ENCODE measurements around the gene FUNDC1. TPM values are rescaled to one million over a fixed set of nuclear protein-coding genes. Genes with fewer than 3 reads are reported as not detected.

The FUNDC1 gene
- total RNA-seq, 1 experiment from 2014 or later = 20.9 TPM

GRCh38 chrX:44489515-44489914, 53.1 kb downstream of the FUNDC1 start:
- TF ChIP-seq CTCF (conservative IDR thresholded peaks at IDR 0.05) = no peak
- H2BK5ac ChIP-seq (ENCODE audit: insufficient read length, low read length) = no peak overlapping the region
- Mint-ChIP-seq H3K4me1 (peaks cover 0 to 5% of the 10 kb centered on the region in 2 experiments; a peak in 2 of 4 replicates), H3K9me3 (peaks cover 67 to 72% of the 10 kb centered on the region in 2 experiments), H3K27me3 (ENCODE audit: low read depth) (no peaks in the 10 kb centered on the region), H3K4me3 (no peak overlapping the region), H3K36me3 (ENCODE audit: insufficient read depth in 1 of 3, low read depth in 3 of 3) (peaks cover 0 to 4% (median 0%) of the 10 kb centered on the region in 3 experiments; a peak in 2 of 7 replicates), H3K27ac (no peak overlapping the region)
- H3K23me2 ChIP-seq (ENCODE audit: insufficient read length, low read depth, low read length, poor library complexity, severe bottlenecking) = no peaks in the 10 kb centered on the region
- H3T11ph ChIP-seq (ENCODE audit: low read length) = no peak overlapping the region
- no peak overlapping the region for H3K27ac ChIP-seq (ENCODE audit: insufficient read length, low read depth, low read length)
- H2BK12ac ChIP-seq (ENCODE audit: insufficient read length, low read depth, low read length) = no peak overlapping the region
- H2BK15ac ChIP-seq (ENCODE audit: low read depth, low read length) = no peak overlapping the region
- no peaks in the 10 kb centered on the region for H3K27me3 ChIP-seq (ENCODE audit: insufficient read depth, low read length)
- H2BK20ac ChIP-seq (ENCODE audit: low read depth, low read length, poor library complexity, severe bottlenecking) = no peak overlapping the region
- no peak overlapping the region for H3K56ac ChIP-seq (ENCODE audit: insufficient read length, low read depth, low read length)
- no peak overlapping the region for H4K91ac ChIP-seq (ENCODE audit: insufficient read length, low read depth, low read length)
- no peak overlapping the region for H3K9ac ChIP-seq (ENCODE audit: extremely low read depth, insufficient read length, low read length)
- H3K4ac ChIP-seq (ENCODE audit: low read depth, low read length) = no peak overlapping the region
- no peak overlapping the region for H2AK5ac ChIP-seq (ENCODE audit: insufficient read length, low read length)
- no peak overlapping the region for H4K5ac ChIP-seq (ENCODE audit: insufficient read length, low read depth, low read length)
- no peak for DNase-seq
- H3K9me3 ChIP-seq (ENCODE audit: control insufficient read depth, low read depth, low read length) = peaks cover 14% of the 10 kb centered on the region
- H3K79me1 ChIP-seq (ENCODE audit: insufficient read depth, low read depth, low read length, poor library complexity, severe bottlenecking) = no peaks in the 10 kb centered on the region
- WGBS (ENCODE audit: extremely low coverage, insufficient read length, low lambda C conversion rate) = no CpG with 5 or more reads among the region's 4 CpGs
- H4K20me1 ChIP-seq (ENCODE audit: control insufficient read depth, insufficient read depth, insufficient read length) = no peaks in the 10 kb centered on the region
- H3K79me2 ChIP-seq (ENCODE audit: insufficient read depth, low read length) = no peaks in the 10 kb centered on the region
- H4K8ac ChIP-seq (replicated peaks; ENCODE audit: insufficient read length, low read depth, low read length) = no peak overlapping the region
- H3K4me2 ChIP-seq (ENCODE audit: insufficient read depth, insufficient read length, low read length) = no peak overlapping the region
- no peak overlapping the region for H3K23ac ChIP-seq (ENCODE audit: insufficient read length, low read depth, low read length)
- no peak overlapping the region for H2BK120ac ChIP-seq (ENCODE audit: low read depth, low read length, poor library complexity, severe bottlenecking)
- no peak overlapping the region for H3K14ac ChIP-seq (ENCODE audit: insufficient read depth, low read length)
- no peak overlapping the region for H3K18ac ChIP-seq (ENCODE audit: insufficient read length, low read depth, low read length)
- H3K4me1 ChIP-seq (ENCODE audit: insufficient read depth, low read length) = no peaks in the 10 kb centered on the region
- no peak overlapping the region for H2AFZ ChIP-seq (ENCODE audit: low read length)
